Cardiac fibroblast (primary cell): ENCODE results near the gene LUC7L.

Experiments used
- DNase-seq, 2 donors: peaks; one replicate each; pipeline versions ENCODE4 v3.0.0 to v3.0.0-alpha.2; 2010; ENCODE audit warnings: low read depth in 2 of 2
- H3K4me3 ChIP-seq, 2 donors: replicated peaks in 1 of 2; 1 replicate in 1 of 2; 2 replicates in 1 of 2; pipeline ENCODE4 v1.5.1; 2011; ENCODE audit warnings: low read depth in 2 of 2, low read length in 2 of 2, mild to moderate bottlenecking in 2 of 2, moderate library complexity in 1 of 2
- TF ChIP-seq, protein P1 (sequence below): IDR thresholded peaks from one replicate; pipeline ENCODE4 v1.5.1; 2011; ENCODE audit warnings: low read depth, mild to moderate bottlenecking, low read length, inconsistent platforms

LUC7L gene

GRCh38 chr16:254461-254860, 25.2 kb upstream of the LUC7L start:
- H3K4me3 ChIP-seq, result no peak overlapping the region
- TF ChIP-seq, protein P1, sequence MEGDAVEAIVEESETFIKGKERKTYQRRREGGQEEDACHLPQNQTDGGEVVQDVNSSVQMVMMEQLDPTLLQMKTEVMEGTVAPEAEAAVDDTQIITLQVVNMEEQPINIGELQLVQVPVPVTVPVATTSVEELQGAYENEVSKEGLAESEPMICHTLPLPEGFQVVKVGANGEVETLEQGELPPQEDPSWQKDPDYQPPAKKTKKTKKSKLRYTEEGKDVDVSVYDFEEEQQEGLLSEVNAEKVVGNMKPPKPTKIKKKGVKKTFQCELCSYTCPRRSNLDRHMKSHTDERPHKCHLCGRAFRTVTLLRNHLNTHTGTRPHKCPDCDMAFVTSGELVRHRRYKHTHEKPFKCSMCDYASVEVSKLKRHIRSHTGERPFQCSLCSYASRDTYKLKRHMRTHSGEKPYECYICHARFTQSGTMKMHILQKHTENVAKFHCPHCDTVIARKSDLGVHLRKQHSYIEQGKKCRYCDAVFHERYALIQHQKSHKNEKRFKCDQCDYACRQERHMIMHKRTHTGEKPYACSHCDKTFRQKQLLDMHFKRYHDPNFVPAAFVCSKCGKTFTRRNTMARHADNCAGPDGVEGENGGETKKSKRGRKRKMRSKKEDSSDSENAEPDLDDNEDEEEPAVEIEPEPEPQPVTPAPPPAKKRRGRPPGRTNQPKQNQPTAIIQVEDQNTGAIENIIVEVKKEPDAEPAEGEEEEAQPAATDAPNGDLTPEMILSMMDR, result no peak
- no peak for DNase-seq

- TF ChIP-seq, protein P1, result no peak
- no peak overlapping the region for H3K4me3 ChIP-seq
- no peak for DNase-seq
Measured at GRCh38 chr16:253833-254232, 24.6 kb upstream of the LUC7L start.

DNA sequence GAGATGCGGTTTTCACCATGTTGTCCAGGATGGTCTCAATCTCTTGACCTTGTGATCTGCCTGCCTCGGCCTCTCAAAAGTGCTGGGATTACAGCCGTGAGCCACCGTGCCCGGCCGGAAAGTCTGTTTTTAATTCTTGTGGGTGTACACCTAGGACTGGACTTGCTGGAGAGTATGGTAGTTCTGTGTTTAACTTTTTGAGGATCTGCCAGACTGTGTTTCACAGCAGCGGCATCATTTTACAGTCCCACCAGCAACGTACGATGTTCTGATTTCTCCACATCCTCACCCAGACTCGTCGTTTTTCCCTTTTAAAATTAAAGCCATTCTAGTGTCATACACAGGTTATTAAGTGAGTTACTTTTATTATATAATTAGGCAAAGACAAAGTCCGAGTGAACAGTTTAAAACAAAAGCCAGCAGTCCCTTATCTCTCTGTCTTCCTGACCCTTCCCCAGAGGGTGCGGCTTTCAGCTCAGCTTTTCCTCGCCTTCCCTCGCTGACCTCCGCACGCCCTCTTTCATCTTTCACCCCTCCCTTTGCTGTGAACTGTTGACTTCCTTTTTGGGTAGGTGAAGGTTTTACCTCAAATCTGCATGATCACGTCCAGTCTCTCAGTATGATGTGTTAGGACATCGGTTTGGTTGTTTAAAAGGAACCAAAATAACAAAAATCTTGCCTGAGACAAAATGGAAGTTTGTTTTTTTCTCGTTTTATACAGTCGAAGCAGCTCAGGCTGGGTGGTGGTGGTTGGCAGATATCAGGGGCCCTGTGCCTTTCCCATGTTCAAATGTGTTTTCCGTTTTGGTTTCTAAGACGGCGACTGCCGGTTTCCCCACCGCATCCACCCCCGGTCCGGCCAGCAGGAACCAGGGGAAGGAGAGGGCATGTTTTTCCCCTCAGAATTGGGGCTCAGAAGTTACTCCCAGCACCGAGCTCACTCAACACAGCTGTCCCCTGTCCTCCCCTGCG, 23.4 kb upstream of the LUC7L start:
- peak in 1 of 2 donors; percentile 30 for DNase-seq
- TF ChIP-seq, protein P1, result no peak
- H3K4me3 ChIP-seq, result no peak overlapping the region

DNA sequence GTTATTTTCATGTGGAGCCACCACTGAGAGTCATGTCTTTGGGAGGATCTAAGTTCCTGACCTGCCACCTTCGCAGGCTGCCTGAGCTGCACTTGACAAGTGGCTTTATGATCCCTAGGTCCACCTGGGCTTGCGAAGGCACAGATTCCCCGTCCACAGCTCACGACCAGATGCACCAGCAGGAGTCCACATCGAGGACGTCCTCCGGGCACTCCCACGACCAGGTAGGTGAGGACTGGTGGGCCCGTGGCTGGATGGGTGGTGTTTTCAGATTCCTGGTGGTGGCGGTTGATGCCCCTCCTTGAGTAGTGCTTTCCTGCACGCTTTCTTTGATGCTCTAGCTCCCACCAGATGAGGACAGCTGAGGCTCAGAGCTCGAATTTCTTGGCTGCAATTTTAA, 20.2 kb upstream of the LUC7L start:
- H3K4me3 ChIP-seq, result no peak overlapping the region
- TF ChIP-seq, protein P1, result no peak
- DNase-seq, result no peak

DNA sequence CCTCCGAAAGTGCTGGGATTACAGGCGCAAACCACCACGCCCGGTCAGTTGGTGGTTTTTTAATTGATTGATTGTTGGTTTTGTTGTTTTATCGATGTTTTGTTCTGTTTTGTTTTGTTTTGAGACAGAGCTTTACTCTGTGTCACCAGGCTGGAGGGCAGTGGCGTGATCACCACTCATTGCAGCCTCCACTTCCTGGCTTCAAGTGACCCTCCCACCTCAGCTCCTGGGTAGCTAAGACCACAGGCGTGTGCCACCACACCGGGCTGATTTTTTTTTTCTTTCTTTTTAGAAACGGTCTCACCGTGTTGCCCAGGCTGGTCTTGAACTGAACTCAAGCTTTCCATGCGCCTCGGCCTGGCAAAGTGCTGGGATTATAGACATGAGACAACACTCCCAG, 17.8 kb upstream of the LUC7L start:
- TF ChIP-seq, protein P1, result no peak
- no peak for DNase-seq
- H3K4me3 ChIP-seq, result no peak overlapping the region

GRCh38 chr16:245105-245504, 15.9 kb upstream of the LUC7L start:
- no peak for DNase-seq
- H3K4me3 ChIP-seq, result no peak overlapping the region
- TF ChIP-seq, protein P1, result no peak

DNA sequence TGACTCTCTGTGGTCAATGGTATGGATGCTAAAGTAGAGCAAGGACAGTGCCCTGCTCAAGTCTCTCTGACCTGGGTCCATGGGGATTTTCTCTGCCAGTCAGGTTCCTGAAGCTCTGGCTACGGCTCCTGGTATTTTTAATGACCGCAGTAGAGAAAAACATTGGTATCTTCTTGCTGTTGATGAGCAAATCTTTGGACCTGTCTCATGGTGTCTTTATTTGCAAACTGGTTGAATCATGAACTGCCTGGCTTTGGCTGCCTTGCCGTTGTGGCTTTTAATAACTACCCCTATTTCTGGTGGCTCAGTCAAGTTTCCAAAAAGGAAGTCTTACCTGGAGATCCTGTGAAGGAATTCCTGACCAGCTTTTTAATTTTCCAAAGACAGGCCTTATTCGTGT, 14.1 kb upstream of the LUC7L start:
- TF ChIP-seq, protein P1, result no peak
- H3K4me3 ChIP-seq, result no peak overlapping the region
- no peak for DNase-seq
